AG09319 (cell line): ENCODE data around the gene LHX6.

ENCODE experiments used
- DNase-seq: peaks from one replicate; pipeline ENCODE4 v3.0.0-alpha.2; 2010; ENCODE audit warnings: low read depth; ENCODE audit errors: extremely low read depth
- TF ChIP-seq, protein P1 (sequence below): IDR thresholded peaks from 2 replicates; pipeline ENCODE4 v1.5.1; 2011; ENCODE audit warnings: low read depth, mild to moderate bottlenecking, inconsistent platforms, low read length, moderate library complexity

The LHX6 gene

GRCh38 chr9:122214507-122214906 is 14.2 kb downstream of the LHX6 start:
- DNase-seq: no peak
- TF ChIP-seq, protein P1, sequence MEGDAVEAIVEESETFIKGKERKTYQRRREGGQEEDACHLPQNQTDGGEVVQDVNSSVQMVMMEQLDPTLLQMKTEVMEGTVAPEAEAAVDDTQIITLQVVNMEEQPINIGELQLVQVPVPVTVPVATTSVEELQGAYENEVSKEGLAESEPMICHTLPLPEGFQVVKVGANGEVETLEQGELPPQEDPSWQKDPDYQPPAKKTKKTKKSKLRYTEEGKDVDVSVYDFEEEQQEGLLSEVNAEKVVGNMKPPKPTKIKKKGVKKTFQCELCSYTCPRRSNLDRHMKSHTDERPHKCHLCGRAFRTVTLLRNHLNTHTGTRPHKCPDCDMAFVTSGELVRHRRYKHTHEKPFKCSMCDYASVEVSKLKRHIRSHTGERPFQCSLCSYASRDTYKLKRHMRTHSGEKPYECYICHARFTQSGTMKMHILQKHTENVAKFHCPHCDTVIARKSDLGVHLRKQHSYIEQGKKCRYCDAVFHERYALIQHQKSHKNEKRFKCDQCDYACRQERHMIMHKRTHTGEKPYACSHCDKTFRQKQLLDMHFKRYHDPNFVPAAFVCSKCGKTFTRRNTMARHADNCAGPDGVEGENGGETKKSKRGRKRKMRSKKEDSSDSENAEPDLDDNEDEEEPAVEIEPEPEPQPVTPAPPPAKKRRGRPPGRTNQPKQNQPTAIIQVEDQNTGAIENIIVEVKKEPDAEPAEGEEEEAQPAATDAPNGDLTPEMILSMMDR: no peak

GRCh38 chr9:122213589-122214413 is 15.0 kb downstream of the LHX6 start:
- TF ChIP-seq, protein P1: no peak
- DNase-seq: no peak

DNA sequence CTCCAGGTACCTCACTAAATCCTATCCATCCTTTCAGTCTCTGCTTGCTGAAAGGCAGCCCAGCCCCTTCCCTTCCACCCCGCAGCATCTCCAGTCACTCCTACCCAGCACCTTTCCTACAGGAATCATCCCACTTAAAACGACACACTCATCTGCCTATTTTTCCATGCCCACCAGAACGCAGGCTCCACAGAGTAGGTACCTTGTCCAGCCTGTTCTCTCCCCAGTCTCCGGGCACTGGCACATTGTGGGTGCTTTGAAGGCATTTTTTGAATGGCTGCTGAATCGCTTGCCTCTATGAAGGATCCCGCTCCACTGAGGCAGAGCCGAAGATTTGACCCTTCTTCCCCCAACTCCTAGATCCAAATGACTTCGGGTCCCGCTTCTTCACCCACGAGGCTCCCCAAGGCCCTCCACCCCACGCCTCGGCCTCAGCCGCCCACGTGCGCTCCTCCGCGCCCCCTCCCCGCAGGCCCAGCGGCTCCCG is 15.6 kb downstream of the LHX6 start:
- TF ChIP-seq, protein P1: no peak
- no peak for DNase-seq

DNA sequence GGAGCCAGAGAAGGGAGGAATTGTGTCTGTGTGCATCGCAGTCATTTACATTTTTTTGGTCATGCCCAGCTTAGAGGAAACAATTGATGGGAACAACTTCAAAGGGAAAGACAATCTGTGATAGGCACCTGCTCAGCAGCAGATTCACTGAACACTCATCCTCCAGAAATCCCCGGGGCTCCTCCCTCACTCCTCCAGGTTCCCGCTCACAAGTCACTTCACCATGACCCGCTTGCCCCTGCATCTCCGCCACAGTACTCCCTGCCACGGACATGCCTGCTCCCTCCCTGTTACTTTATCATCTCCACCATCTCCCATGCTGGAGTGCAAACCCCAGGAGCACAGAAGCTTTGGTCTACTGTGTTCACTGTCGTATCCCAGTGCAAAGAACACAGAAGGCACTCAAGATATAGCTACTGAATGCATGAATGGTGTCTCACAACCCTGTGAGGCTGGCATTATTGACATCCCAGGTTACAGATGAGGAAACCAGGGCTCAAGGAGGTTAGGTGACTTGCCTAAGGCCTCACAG is 16.2 kb downstream of the LHX6 start:
- TF ChIP-seq, protein P1: no peak
- DNase-seq: no peak

GRCh38 chr9:122209451-122209850 is 19.3 kb downstream of the LHX6 start:
- DNase-seq: no peak
- TF ChIP-seq, protein P1: no peak

DNA sequence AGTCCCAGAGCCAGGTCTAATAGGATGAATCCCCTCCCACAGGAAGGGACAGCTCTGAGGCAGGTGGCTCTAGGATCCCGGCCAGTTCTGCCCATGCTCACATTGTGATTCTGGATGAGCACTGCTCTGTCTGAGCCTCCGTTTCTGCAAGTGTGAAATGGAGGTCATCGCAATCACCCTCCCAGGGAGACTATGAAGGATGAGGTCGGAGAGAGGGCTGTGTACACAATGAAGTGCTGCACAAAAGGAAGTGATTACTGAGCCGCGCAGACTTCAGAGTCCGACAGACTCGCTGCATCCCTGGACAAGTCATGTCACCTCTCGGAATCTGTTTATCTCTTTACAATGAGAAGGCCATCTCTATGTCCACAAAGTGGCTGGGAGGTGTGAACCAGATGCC is 21.7 kb downstream of the LHX6 start:
- TF ChIP-seq, protein P1: no peak
- DNase-seq: no peak
